Mesenchymal stem cell (in vitro differentiated cells and primary cell): ENCODE data around the gene ROCK2.

Source experiments
- DNase-seq: peaks from one replicate; pipeline ENCODE4 v3.0.0-alpha.2; 2013
- H2AFZ ChIP-seq: one replicate; pipeline ENCODE4 v1.6.1; 2013; ENCODE audit warnings: low read depth, mild to moderate bottlenecking, control low read depth, inconsistent platforms, low read length, moderate library complexity
- H2AK5ac ChIP-seq: 2 replicates; pipeline ENCODE4 v1.6.1; 2013; ENCODE audit warnings: low read length, moderate library complexity, mild to moderate bottlenecking, inconsistent platforms; ENCODE audit not compliant: severe bottlenecking
- H2BK120ac ChIP-seq: one replicate; pipeline ENCODE4 v1.6.1; 2013; ENCODE audit warnings: low read depth, mild to moderate bottlenecking, inconsistent platforms, low read length, moderate library complexity
- H2BK12ac ChIP-seq, 2 experiments: one replicate each; pipeline ENCODE4 v1.6.1; 2013; ENCODE audit warnings: inconsistent platforms in 2 of 2, low read length in 2 of 2, mild to moderate bottlenecking in 2 of 2, moderate library complexity in 2 of 2, control low read depth in 1 of 2
- H2BK15ac ChIP-seq: one replicate; pipeline ENCODE4 v1.6.1; 2013; ENCODE audit warnings: mild to moderate bottlenecking, low read depth, inconsistent platforms; ENCODE audit not compliant: poor library complexity, severe bottlenecking
- H2BK5ac ChIP-seq: 2 replicates; pipeline ENCODE4 v1.6.1; 2013; ENCODE audit warnings: low read depth, mild to moderate bottlenecking, low read length, control low read depth, inconsistent platforms; ENCODE audit not compliant: poor library complexity, severe bottlenecking
- H3K14ac ChIP-seq, 2 experiments: one replicate each; pipeline ENCODE4 v1.6.1; 2013; ENCODE audit warnings: inconsistent platforms in 2 of 2, low read length in 2 of 2, control low read depth in 1 of 2, mild to moderate bottlenecking in 1 of 2, moderate library complexity in 1 of 2
- H3K18ac ChIP-seq, 2 experiments: one replicate each; pipeline ENCODE4 v1.6.1; 2013; ENCODE audit warnings: inconsistent platforms in 2 of 2, low read length in 2 of 2, control low read depth in 1 of 2, low read depth in 1 of 2, mild to moderate bottlenecking in 1 of 2
- H3K23ac ChIP-seq, 2 experiments: one replicate each; pipeline ENCODE4 v1.6.1; 2013; ENCODE audit warnings: inconsistent platforms in 2 of 2, low read length in 2 of 2, mild to moderate bottlenecking in 2 of 2, moderate library complexity in 2 of 2, control low read depth in 1 of 2
- H3K27ac ChIP-seq: 2 replicates; pipeline ENCODE4 v1.5.1; 2013; ENCODE audit warnings: mild to moderate bottlenecking, moderate library complexity, low read length, control low read depth, inconsistent platforms; ENCODE audit not compliant: poor library complexity, severe bottlenecking
- H3K27me3 ChIP-seq, 2 experiments: 2 replicates each; pipeline versions ENCODE4 v1.6.1 to v1.7.0; 2013; ENCODE audit warnings: low read length in 2 of 2, mild to moderate bottlenecking in 2 of 2, moderate library complexity in 2 of 2, control low read depth in 1 of 2, inconsistent platforms in 1 of 2; ENCODE audit not compliant: control insufficient read depth in 1 of 2, insufficient read depth in 1 of 2
- H3K36me3 ChIP-seq, 2 experiments: 2 replicates each; pipeline versions ENCODE4 v1.6.1 to v1.7.0; 2013; ENCODE audit warnings: low read length in 2 of 2, control low read depth in 1 of 2, inconsistent platforms in 1 of 2, low read depth in 1 of 2, mild to moderate bottlenecking in 1 of 2; ENCODE audit not compliant: insufficient read depth in 2 of 2, control insufficient read depth in 1 of 2
- H3K4ac ChIP-seq, 2 experiments: one replicate each; pipeline ENCODE4 v1.6.1; 2013; ENCODE audit warnings: inconsistent platforms in 2 of 2, low read length in 2 of 2, mild to moderate bottlenecking in 2 of 2, moderate library complexity in 2 of 2, control low read depth in 1 of 2, low read depth in 1 of 2
- H3K4me1 ChIP-seq: 2 replicates; pipeline ENCODE4 v1.6.1; 2013; ENCODE audit warnings: low read depth, low read length, control low read depth; ENCODE audit not compliant: control insufficient read depth, insufficient read depth
- H3K4me2 ChIP-seq: 2 replicates; pipeline ENCODE4 v1.6.1; 2013; ENCODE audit warnings: low read length, mild to moderate bottlenecking, inconsistent platforms; ENCODE audit not compliant: poor library complexity, severe bottlenecking
- H3K4me3 ChIP-seq, 2 experiments: 2 replicates each; pipeline versions ENCODE4 v1.5.1 to v1.7.0; 2013; ENCODE audit warnings: low read length in 2 of 2, mild to moderate bottlenecking in 2 of 2, control low read depth in 1 of 2, low read depth in 1 of 2; ENCODE audit not compliant: insufficient read depth in 1 of 2
- H3K79me1 ChIP-seq: replicated peaks from 2 replicates; pipeline ENCODE4 v1.6.1; 2013; ENCODE audit warnings: mild to moderate bottlenecking, control low read depth, low read length, inconsistent platforms; ENCODE audit not compliant: poor library complexity, severe bottlenecking
- H3K9ac ChIP-seq: 2 replicates; pipeline ENCODE4 v1.7.0; 2013; ENCODE audit warnings: mild to moderate bottlenecking, low read length, moderate library complexity
- H3K9me3 ChIP-seq: 2 replicates; pipeline ENCODE4 v1.7.0; 2013; ENCODE audit warnings: mild to moderate bottlenecking, low read length; ENCODE audit not compliant: control insufficient read depth
- H4K8ac ChIP-seq: one replicate; pipeline ENCODE4 v1.6.1; 2013; ENCODE audit warnings: inconsistent platforms, mild to moderate bottlenecking, low read length, moderate library complexity
- H4K91ac ChIP-seq: one replicate; pipeline ENCODE4 v1.6.1; 2013; ENCODE audit warnings: mild to moderate bottlenecking, low read length, inconsistent platforms
- WGBS: methylation state at CpG from one replicate; pipeline ENCODE4 v1.1.7; 2013; ENCODE audit warnings: mixed read lengths; 5-methylcytosine and 5-hydroxymethylcytosine counted together

ROCK2 gene

GRCh38 chr2:11363868-11364564 lies 19.6 kb upstream of the ROCK2 start:
- Histone ChIP-seq H3K4me1 (no peaks in the 10 kb centered on the region), H3K36me3 (no peaks in the 10 kb centered on the region), H2BK12ac (no peak overlapping the region), H3K27ac (no peak overlapping the region), H2BK120ac (no peak overlapping the region), H3K9me3 (no peaks in the 10 kb centered on the region), H2BK15ac (no peak overlapping the region), H2AK5ac (no peak overlapping the region), H4K91ac (no peak overlapping the region), H2BK5ac (no peak overlapping the region), H3K79me1 (no peaks in the 10 kb centered on the region), H3K4me2 (no peak overlapping the region), H3K4me3 (no peak overlapping the region), H3K23ac (no peak overlapping the region), H3K27me3 (no peaks in the 10 kb centered on the region), H3K14ac (no peak overlapping the region), H3K4ac (no peak overlapping the region), H4K8ac (no peak overlapping the region), H2AFZ (no peak overlapping the region), H3K18ac (no peak overlapping the region), H3K9ac (no peak overlapping the region)
- no peak for DNase-seq
- 91% methylated on average over 10 of the region's 10 CpGs for WGBS

GRCh38 chr2:11359865-11360264 lies 15.4 kb upstream of the ROCK2 start:
- Histone ChIP-seq H3K36me3 (no peaks in the 10 kb centered on the region), H3K9ac (no peak overlapping the region), H2BK15ac (no peak overlapping the region), H3K23ac (no peak overlapping the region), H3K27me3 (peaks cover 0 to 5% of the 10 kb centered on the region in 2 experiments), H4K8ac (no peak overlapping the region), H3K4me1 (peaks cover 3% of the 10 kb centered on the region), H3K4me3 (no peak overlapping the region), H3K14ac (no peak overlapping the region), H2BK12ac (no peak overlapping the region), H2BK120ac (no peak overlapping the region), H2AK5ac (no peak overlapping the region), H2AFZ (no peak overlapping the region), H3K9me3 (no peaks in the 10 kb centered on the region), H3K79me1 (no peaks in the 10 kb centered on the region), H3K4me2 (no peak overlapping the region), H3K27ac (no peak overlapping the region), H4K91ac (no peak overlapping the region), H2BK5ac (no peak overlapping the region), H3K4ac (no peak overlapping the region), H3K18ac (no peak overlapping the region)
- no peak for DNase-seq
- 94% methylated on average over 7 of the region's 8 CpGs for WGBS

- Histone ChIP-seq H3K14ac (no peak overlapping the region), H3K79me1 (no peaks in the 10 kb centered on the region), H3K36me3 (no peaks in the 10 kb centered on the region), H3K4ac (no peak overlapping the region), H2BK5ac (no peak overlapping the region), H2BK12ac (no peak overlapping the region), H3K23ac (no peak overlapping the region), H4K8ac (no peak overlapping the region), H4K91ac (no peak overlapping the region), H3K9me3 (no peaks in the 10 kb centered on the region), H2BK15ac (no peak overlapping the region), H2BK120ac (no peak overlapping the region), H3K4me2 (no peak overlapping the region), H3K18ac (no peak overlapping the region), H3K27me3 (peaks cover 0 to 5% of the 10 kb centered on the region in 2 experiments), H2AK5ac (no peak overlapping the region), H2AFZ (no peak overlapping the region), H3K4me1 (peaks cover 3% of the 10 kb centered on the region), H3K4me3 (no peak overlapping the region), H3K27ac (no peak overlapping the region), H3K9ac (no peak overlapping the region)
- 76% methylated on average over 7 of the region's 7 CpGs for WGBS
- DNase-seq, result peak; percentile 47
Observed at GRCh38 chr2:11357428-11357972, 13.1 kb upstream of the ROCK2 start.

- Histone ChIP-seq H2BK12ac (no peak overlapping the region), H2BK15ac (no peak overlapping the region), H3K9me3 (no peaks in the 10 kb centered on the region), H3K4me2 (no peak overlapping the region), H3K27ac (no peak overlapping the region), H2BK120ac (no peak overlapping the region), H4K91ac (no peak overlapping the region), H2AFZ (no peak overlapping the region), H3K36me3 (no peaks in the 10 kb centered on the region), H3K9ac (no peak overlapping the region), H3K14ac (no peak overlapping the region), H2BK5ac (no peak overlapping the region), H3K79me1 (no peaks in the 10 kb centered on the region), H3K18ac (no peak overlapping the region), H3K4me1 (peaks cover 3% of the 10 kb centered on the region), H4K8ac (no peak overlapping the region), H3K4me3 (no peak overlapping the region), H3K4ac (no peak overlapping the region), H3K23ac (no peak overlapping the region), H2AK5ac (no peak overlapping the region), H3K27me3 (peaks cover 0 to 5% of the 10 kb centered on the region in 2 experiments)
- DNase-seq, result no peak
- 85% methylated on average over 4 of the region's 4 CpGs for WGBS
Observed at GRCh38 chr2:11356764-11357163, 12.3 kb upstream of the ROCK2 start.
